ENCODE data around the gene EFNA1. TPM values are rescaled to one million over a fixed set of nuclear protein-coding genes. Genes with fewer than 3 reads are reported as not detected.

EFNA1 gene
- total and polyA plus RNA-seq, 2 of the 13 experiments (the other 11 are each of a cell fraction or from before 2014, with no cell fraction given): 81.8 to 874 TPM

DNA sequence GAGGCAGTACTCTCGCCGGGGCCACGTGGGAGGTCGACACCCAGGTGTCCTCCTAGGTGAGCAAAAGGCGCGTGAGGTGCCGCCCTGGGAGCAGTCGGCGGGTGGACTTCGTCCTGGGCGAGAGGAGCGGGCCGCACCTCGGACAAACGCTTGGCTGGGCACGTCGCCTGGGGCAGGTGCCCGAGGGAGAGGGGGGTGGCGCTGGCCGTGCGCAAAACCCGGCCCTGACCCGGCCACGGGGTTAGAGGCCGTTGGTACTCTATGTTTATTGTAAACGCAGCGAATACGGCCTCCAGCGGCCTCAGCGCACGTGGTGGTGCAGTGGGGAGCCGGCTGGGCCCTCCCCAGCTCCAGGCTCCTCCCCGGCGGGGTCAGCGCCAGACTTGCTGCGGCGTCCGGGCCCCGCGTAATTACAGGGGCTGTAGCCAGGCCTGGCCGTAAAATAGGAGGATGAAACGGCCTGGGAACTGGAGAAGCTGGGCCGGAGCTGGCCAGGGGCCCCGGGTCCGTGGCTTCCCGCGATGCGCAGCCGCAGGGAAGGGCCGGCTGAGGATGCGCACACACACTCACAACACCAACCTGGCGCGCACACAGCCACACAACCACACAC lies 1.6 kb upstream of the EFNA1 start (continued):
- TF ChIP-seq ZNF724P (CRISPR knock-in tag; IDR thresholded peaks at IDR 0.05; ENCODE audit: borderline replicate concordance): peak; percentile 83
- TF ChIP-seq RFXANK (CRISPR knock-in tag; IDR thresholded peaks at IDR 0.05): no peak
- no peak for TF ChIP-seq KDM5A (IDR thresholded peaks at IDR 0.05; ENCODE audit: borderline replicate concordance, low read length)
- no peak; the same call in none of the 2 replicates for TF ChIP-seq ZNF431 (CRISPR knock-in tag; IDR thresholded peaks at IDR 0.05; ENCODE audit: borderline replicate concordance, low read depth)
- TF ChIP-seq JUND (CRISPR knock-in tag; IDR thresholded peaks at IDR 0.05): 0 out of 2 replicates have a peak, but pooled peaks have one; percentile 10
- peak; percentile 42; the same call in 1 of the 2 replicates for TF ChIP-seq ARHGAP35 (CRISPR knock-in tag; IDR thresholded peaks at IDR 0.05; ENCODE audit: borderline replicate concordance)
- peak; percentile 75 for TF ChIP-seq ZNF605 (CRISPR knock-in tag; IDR thresholded peaks at IDR 0.05)
- TF ChIP-seq ZNF225 (CRISPR knock-in tag; IDR thresholded peaks at IDR 0.05): peak; percentile 87; the same call in 1 of the 2 replicates
- peak; percentile 96 for TF ChIP-seq REXO4 (CRISPR knock-in tag; IDR thresholded peaks at IDR 0.05; ENCODE audit: borderline replicate concordance)
- TF ChIP-seq REL (CRISPR knock-in tag; conservative IDR thresholded peaks at IDR 0.05): peak; percentile 89; the same call in 1 of the 2 replicates
- TF ChIP-seq, protein P1, sequence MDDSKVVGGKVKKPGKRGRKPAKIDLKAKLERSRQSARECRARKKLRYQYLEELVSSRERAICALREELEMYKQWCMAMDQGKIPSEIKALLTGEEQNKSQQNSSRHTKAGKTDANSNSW (CRISPR knock-in tag; IDR thresholded peaks at IDR 0.05; ENCODE audit: borderline replicate concordance): peak; percentile 25; the same call in 1 of the 2 replicates
- TF ChIP-seq KAT7 (CRISPR knock-in tag; IDR thresholded peaks at IDR 0.05; ENCODE audit: borderline replicate concordance): no peak
- peak; percentile 95 for TF ChIP-seq FOXK1 (CRISPR knock-in tag; IDR thresholded peaks at IDR 0.05; ENCODE audit: borderline replicate concordance, low read depth)
- 0 out of 2 replicates have a peak, but pooled peaks have one; percentile 28 for TF ChIP-seq ZNF224 (CRISPR knock-in tag; IDR thresholded peaks at IDR 0.05)
- TF ChIP-seq ARNT (IDR thresholded peaks at IDR 0.05): no peak
- no peak for TF ChIP-seq RFX5 (IDR thresholded peaks at IDR 0.05; ENCODE audit: low read depth, low read length)
- no peak for TF ChIP-seq ZNF484 (CRISPR knock-in tag; IDR thresholded peaks at IDR 0.05; ENCODE audit: borderline replicate concordance, low read depth)
- TF ChIP-seq U2AF1 (optimal IDR thresholded peaks at IDR 0.05; ENCODE audit: low read depth, low read length): peak; percentile 80
- no peak; the same call in 1 of the 2 replicates for TF ChIP-seq ZNF83 (CRISPR knock-in tag; IDR thresholded peaks at IDR 0.05; ENCODE audit: borderline replicate concordance)
- TF ChIP-seq, protein P2, sequence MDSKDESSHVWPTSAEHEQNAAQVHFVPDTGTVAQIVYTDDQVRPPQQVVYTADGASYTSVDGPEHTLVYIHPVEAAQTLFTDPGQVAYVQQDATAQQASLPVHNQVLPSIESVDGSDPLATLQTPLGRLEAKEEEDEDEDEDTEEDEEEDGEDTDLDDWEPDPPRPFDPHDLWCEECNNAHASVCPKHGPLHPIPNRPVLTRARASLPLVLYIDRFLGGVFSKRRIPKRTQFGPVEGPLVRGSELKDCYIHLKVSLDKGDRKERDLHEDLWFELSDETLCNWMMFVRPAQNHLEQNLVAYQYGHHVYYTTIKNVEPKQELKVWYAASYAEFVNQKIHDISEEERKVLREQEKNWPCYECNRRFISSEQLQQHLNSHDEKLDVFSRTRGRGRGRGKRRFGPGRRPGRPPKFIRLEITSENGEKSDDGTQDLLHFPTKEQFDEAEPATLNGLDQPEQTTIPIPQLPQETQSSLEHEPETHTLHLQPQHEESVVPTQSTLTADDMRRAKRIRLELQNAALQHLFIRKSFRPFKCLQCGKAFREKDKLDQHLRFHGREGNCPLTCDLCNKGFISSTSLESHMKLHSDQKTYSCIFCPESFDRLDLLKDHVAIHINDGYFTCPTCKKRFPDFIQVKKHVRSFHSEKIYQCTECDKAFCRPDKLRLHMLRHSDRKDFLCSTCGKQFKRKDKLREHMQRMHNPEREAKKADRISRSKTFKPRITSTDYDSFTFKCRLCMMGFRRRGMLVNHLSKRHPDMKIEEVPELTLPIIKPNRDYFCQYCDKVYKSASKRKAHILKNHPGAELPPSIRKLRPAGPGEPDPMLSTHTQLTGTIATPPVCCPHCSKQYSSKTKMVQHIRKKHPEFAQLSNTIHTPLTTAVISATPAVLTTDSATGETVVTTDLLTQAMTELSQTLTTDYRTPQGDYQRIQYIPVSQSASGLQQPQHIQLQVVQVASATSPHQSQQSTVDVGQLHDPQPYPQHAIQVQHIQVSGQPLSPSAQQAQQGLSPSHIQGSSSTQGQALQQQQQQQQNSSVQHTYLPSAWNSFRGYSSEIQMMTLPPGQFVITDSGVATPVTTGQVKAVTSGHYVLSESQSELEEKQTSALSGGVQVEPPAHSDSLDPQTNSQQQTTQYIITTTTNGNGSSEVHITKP (CRISPR knock-in tag; IDR thresholded peaks at IDR 0.05; ENCODE audit: low read depth): peak; percentile 87
- peak; percentile 91 for TF ChIP-seq GATAD2A (CRISPR knock-in tag; IDR thresholded peaks at IDR 0.05)
- TF ChIP-seq, protein P3, sequence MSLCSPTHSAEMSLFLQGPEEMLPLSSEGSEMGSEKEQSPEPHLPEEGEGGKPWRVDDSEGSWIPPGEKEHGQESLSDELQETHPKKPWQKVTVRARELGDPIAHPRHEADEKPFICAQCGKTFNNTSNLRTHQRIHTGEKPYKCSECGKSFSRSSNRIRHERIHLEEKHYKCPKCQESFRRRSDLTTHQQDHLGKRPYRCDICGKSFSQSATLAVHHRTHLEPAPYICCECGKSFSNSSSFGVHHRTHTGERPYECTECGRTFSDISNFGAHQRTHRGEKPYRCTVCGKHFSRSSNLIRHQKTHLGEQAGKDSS (CRISPR knock-in tag; IDR thresholded peaks at IDR 0.05; ENCODE audit: borderline replicate concordance, low read depth): peak; percentile 87
- no peak for TF ChIP-seq ZNF557 (CRISPR knock-in tag; IDR thresholded peaks at IDR 0.05)
- TF ChIP-seq, protein P4, sequence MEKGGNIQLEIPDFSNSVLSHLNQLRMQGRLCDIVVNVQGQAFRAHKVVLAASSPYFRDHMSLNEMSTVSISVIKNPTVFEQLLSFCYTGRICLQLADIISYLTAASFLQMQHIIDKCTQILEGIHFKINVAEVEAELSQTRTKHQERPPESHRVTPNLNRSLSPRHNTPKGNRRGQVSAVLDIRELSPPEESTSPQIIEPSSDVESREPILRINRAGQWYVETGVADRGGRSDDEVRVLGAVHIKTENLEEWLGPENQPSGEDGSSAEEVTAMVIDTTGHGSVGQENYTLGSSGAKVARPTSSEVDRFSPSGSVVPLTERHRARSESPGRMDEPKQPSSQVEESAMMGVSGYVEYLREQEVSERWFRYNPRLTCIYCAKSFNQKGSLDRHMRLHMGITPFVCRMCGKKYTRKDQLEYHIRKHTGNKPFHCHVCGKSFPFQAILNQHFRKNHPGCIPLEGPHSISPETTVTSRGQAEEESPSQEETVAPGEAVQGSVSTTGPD (CRISPR knock-in tag; IDR thresholded peaks at IDR 0.05): no peak; the same call in 1 of the 2 replicates
- TF ChIP-seq TEAD3 (CRISPR knock-in tag; optimal IDR thresholded peaks at IDR 0.05; ENCODE audit: borderline replicate concordance): peak; percentile 74

All from HepG2 (cell line).